Testis (tissue), 3 donors: ENCODE results near the gene RAB12. TPM values are rescaled to one million over a fixed set of nuclear protein-coding genes. Genes with fewer than 3 reads are reported as not detected.

ENCODE experiments used
- DNase-seq: peaks from one replicate; pipeline ENCODE4 v3.0.0-alpha.2; 2019
- H3K27ac ChIP-seq, 2 donors: fragments of 200-600 bp; sonication (generic); one replicate each; pipeline ENCODE4 v1.5.1; 2019
- H3K27me3 ChIP-seq: fragments of 200-600 bp; sonication (generic); one replicate; pipeline ENCODE4 v1.5.1; 2019
- H3K36me3 ChIP-seq: fragments of 200-600 bp; sonication (generic); one replicate; pipeline ENCODE4 v1.5.1; 2017; ENCODE audit warnings: low read depth; ENCODE audit errors: missing control alignments
- H3K4me1 ChIP-seq: fragments of 200-600 bp; sonication (generic); one replicate; pipeline ENCODE4 v1.5.1; 2019
- H3K4me3 ChIP-seq, 2 donors: fragments of 200-600 bp; sonication (generic); one replicate each; pipeline ENCODE4 v1.5.1; 2017 to 2019
- H3K9me3 ChIP-seq: fragments of 200-600 bp; sonication (generic); one replicate; pipeline ENCODE4 v1.5.1; 2017
- POLR2A ChIP-seq: fragments of 450-650 bp; IDR thresholded peaks from one replicate; pipeline ENCODE4 v1.6.1; 2017; ENCODE audit warnings: antibody characterized with exemption, mild to moderate bottlenecking, moderate library complexity
- WGBS, 2 donors: methylation state at CpG; one replicate each; pipeline ENCODE4 v1.1.5; 2018; 5-methylcytosine and 5-hydroxymethylcytosine counted together
- intact Hi-C: fragments of 100-400 bp; cut with DNase I; formaldehyde crosslinking; loops from one replicate; pipeline ENCODE4 v1.15.1; 2023; ENCODE audit warnings: low total_unique reads
- polyA plus RNA-seq: library from polyadenylated mRNA; stranded (reverse); fragments of 350-450 nt; fragmentation: Illumina TruSeq; extraction: RNeasy Lipid Tissue Mini Kit (QIAGEN cat#74804); gene quantifications from one replicate; pipeline ENCODE4 v1.2.3, GENCODE V29; 2014; ENCODE audit warnings: low read depth, low replicate concordance; ENCODE audit not compliant: insufficient read depth
- total RNA-seq, 2 donors: library from RNA; depleted of rRNA; stranded (reverse); fragments of >200 nt; gene quantifications; one replicate each; pipeline ENCODE4 v1.2.3, GENCODE V29; 2016
- TF ChIP-seq, protein P1 (sequence below), 3 experiments: fragments of 450-650 bp in 2 of 3; fragments of 200-600 bp in 1 of 3; sonication (generic) in 1 of 3; IDR thresholded peaks; one replicate each; pipeline ENCODE4 v1.5.1; 2016 to 2019; ENCODE audit warnings: antibody characterized with exemption in 3 of 3, mild to moderate bottlenecking in 2 of 3, moderate library complexity in 1 of 3

The RAB12 gene
- total and polyA plus RNA-seq, 3 donors from 2014 or later = 28.0 to 52.0 (median 39.8) TPM

DNA sequence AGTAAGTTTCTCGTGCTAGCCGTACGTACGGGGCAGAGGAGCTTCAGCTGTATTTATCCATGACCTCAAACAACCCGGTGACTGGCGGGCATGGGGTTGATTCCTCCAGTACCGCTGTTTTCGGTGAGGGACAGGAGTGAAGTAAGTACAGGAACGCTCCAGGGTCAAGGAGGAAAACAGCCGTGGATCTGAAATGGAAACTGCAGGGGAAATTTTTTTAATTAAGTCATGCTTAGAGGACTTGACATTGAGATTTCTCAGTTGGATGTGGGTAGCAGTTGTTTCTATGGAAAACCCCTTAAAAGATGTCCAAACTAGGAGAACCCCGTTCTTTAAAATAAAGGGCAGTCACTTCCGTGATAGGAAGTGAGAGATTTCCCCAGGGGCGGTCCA is 1.2 kb downstream of the RAB12 start:
- TF ChIP-seq, protein P1, sequence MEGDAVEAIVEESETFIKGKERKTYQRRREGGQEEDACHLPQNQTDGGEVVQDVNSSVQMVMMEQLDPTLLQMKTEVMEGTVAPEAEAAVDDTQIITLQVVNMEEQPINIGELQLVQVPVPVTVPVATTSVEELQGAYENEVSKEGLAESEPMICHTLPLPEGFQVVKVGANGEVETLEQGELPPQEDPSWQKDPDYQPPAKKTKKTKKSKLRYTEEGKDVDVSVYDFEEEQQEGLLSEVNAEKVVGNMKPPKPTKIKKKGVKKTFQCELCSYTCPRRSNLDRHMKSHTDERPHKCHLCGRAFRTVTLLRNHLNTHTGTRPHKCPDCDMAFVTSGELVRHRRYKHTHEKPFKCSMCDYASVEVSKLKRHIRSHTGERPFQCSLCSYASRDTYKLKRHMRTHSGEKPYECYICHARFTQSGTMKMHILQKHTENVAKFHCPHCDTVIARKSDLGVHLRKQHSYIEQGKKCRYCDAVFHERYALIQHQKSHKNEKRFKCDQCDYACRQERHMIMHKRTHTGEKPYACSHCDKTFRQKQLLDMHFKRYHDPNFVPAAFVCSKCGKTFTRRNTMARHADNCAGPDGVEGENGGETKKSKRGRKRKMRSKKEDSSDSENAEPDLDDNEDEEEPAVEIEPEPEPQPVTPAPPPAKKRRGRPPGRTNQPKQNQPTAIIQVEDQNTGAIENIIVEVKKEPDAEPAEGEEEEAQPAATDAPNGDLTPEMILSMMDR (IDR thresholded peaks at IDR 0.05) = no peak
- no peak for TF ChIP-seq POLR2A
- no peaks in the 10 kb centered on the region for H3K9me3 ChIP-seq
- DNase-seq = peak; percentile 37
- peaks cover 35% of the 10 kb centered on the region for H3K4me1 ChIP-seq
- intact Hi-C loops = no loop called here
- H3K27me3 ChIP-seq = no peaks in the 10 kb centered on the region
- H3K4me3 ChIP-seq = peak overlapping the region; percentile 82 to 94
- H3K27ac ChIP-seq = peak overlapping the region; percentile 82 to 83
- H3K36me3 ChIP-seq = no peaks in the 10 kb centered on the region
- WGBS, 2 donors = 3 to 7% methylated on average over 13 of the region's 13 CpGs

GRCh38 chr18:8611916-8612576 is 2.8 kb downstream of the RAB12 start:
- DNase-seq = no peak
- no peaks in the 10 kb centered on the region for H3K9me3 ChIP-seq
- H3K4me3 ChIP-seq = no peak overlapping the region
- TF ChIP-seq, protein P1 (IDR thresholded peaks at IDR 0.05) = no peak
- no peak for TF ChIP-seq POLR2A
- no peaks in the 10 kb centered on the region for H3K27me3 ChIP-seq
- H3K27ac ChIP-seq = no peak overlapping the region
- intact Hi-C loops = no loop called here
- WGBS, 2 donors = 76 to 85% methylated on average over 14 to 17 of the region's 17 CpGs
- peaks cover 44% of the 10 kb centered on the region for H3K4me1 ChIP-seq
- H3K36me3 ChIP-seq = no peaks in the 10 kb centered on the region

- H3K27me3 ChIP-seq = no peaks in the 10 kb centered on the region
- H3K36me3 ChIP-seq = no peaks in the 10 kb centered on the region
- TF ChIP-seq, protein P1 (IDR thresholded peaks at IDR 0.05) = no peak
- no peak for TF ChIP-seq POLR2A
- 90 to 94% methylated on average over 12 of the region's 12 CpGs for WGBS, 2 donors
- H3K4me3 ChIP-seq = no peak overlapping the region
- H3K9me3 ChIP-seq = no peaks in the 10 kb centered on the region
- H3K27ac ChIP-seq = no peak overlapping the region
- intact Hi-C loops = no loop called here
- H3K4me1 ChIP-seq = peaks cover 30% of the 10 kb centered on the region
- no peak for DNase-seq
These were observed 5.6 kb downstream of the RAB12 start for GRCh38 chr18:8614875-8615274.

- Histone ChIP-seq H3K27ac (no peak overlapping the region), H3K9me3 (no peaks in the 10 kb centered on the region), H3K4me3 (no peak overlapping the region), H3K4me1 (peaks cover 29% of the 10 kb centered on the region), H3K27me3 (no peaks in the 10 kb centered on the region), H3K36me3 (no peaks in the 10 kb centered on the region)
- intact Hi-C loops = no loop called here
- WGBS, 2 donors = 35 to 37% methylated on average over 4 of the region's 4 CpGs
- TF ChIP-seq, protein P1 (IDR thresholded peaks at IDR 0.05) = no peak
- no peak for TF ChIP-seq POLR2A
- peak; percentile 31 for DNase-seq
These were observed 6.3 kb downstream of the RAB12 start for GRCh38 chr18:8615397-8616027.

GRCh38 chr18:8616028-8616401 is 6.8 kb downstream of the RAB12 start:
- Histone ChIP-seq H3K4me3 (no peak overlapping the region), H3K27me3 (no peaks in the 10 kb centered on the region), H3K9me3 (no peaks in the 10 kb centered on the region), H3K4me1 (peaks cover 26% of the 10 kb centered on the region), H3K36me3 (no peaks in the 10 kb centered on the region), H3K27ac (no peak overlapping the region)
- TF ChIP-seq, protein P1 (IDR thresholded peaks at IDR 0.05) = no peak
- TF ChIP-seq POLR2A = no peak
- intact Hi-C loops = no loop called here
- no peak for DNase-seq
- 62 to 68% methylated on average over 4 of the region's 4 CpGs for WGBS, 2 donors
